D721Med (cell line): ENCODE measurements around the gene SP2.

Experiments used
- DNase-seq: peaks from one replicate; pipeline ENCODE4 v3.0.0; 2011; ENCODE audit warnings: low spot score; ENCODE audit not compliant: insufficient read length
- FAIRE-seq: peaks from 2 replicates; lab custom pipeline; 2011; peaks lifted over from hg19 to GRCh38; lab: Jason Lieb, UNC
- CTCF ChIP-seq: IDR thresholded peaks from 2 replicates; pipeline ENCODE4 v1.5.1; 2012; ENCODE audit warnings: mild to moderate bottlenecking, control low read depth; ENCODE audit not compliant: insufficient read depth; ENCODE audit errors: missing control alignments

SP2 gene

GRCh38 chr17:47851764-47852112 is 44.3 kb upstream of the SP2 start:
- TF ChIP-seq CTCF = no peak
- FAIRE-seq (no peak), DNase-seq (no peak)

- no peak for DNase-seq
- TF ChIP-seq CTCF = no peak
- no peak for FAIRE-seq
Measured at GRCh38 chr17:47852113-47852949, 43.7 kb upstream of the SP2 start.

- no peak for TF ChIP-seq CTCF
- DNase-seq (no peak), FAIRE-seq (no peak)
Measured at GRCh38 chr17:47853616-47854015, 42.4 kb upstream of the SP2 start.

- TF ChIP-seq CTCF = no peak
- no peak for DNase-seq
- no peak for FAIRE-seq
Measured at GRCh38 chr17:47855737-47856136, 40.3 kb upstream of the SP2 start.

GRCh38 chr17:47856830-47857229 is 39.2 kb upstream of the SP2 start:
- no peak for FAIRE-seq
- TF ChIP-seq CTCF = no peak

GRCh38 chr17:47857551-47858455 is 38.2 kb upstream of the SP2 start:
- no peak for FAIRE-seq
- TF ChIP-seq CTCF = no peak
- no peak for DNase-seq

More at GRCh38 chr17:47856830-47857229, 39.2 kb upstream of the SP2 start:
- no peak for DNase-seq
